ENCODE measurements around the gene ARMC8.

DNA sequence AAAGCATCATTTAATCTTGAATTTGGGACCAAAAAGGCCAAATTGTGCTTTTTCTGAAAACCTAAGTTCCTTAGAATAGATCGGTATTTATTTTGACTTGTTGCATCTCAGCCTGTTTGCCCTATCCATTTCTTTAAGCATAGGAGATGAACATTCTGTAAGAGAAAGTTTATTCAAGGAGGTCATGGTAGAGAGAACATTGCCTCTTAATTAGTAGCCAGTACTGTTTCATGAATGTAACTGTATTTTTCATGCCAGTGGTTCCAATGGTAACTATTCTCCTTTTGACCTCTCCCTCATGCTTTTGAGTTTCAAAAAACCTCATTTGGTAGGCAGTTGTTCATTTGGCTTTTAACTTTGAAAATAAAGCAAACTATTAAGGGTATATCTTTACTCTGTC, 55.4 kb downstream of the ARMC8 start:
- no peak for TF ChIP-seq CTCF (IDR thresholded peaks at IDR 0.05; ENCODE audit: borderline replicate concordance, extremely low read depth, low read length, poor library complexity, severe bottlenecking)
- no peak for TF ChIP-seq EZH2 (IDR thresholded peaks at IDR 0.05; ENCODE audit: borderline replicate concordance, low read depth, low read length, severe bottlenecking)
